Jurkat, Clone E6-1 (cell line): ENCODE measurements around the gene NR3C2.

Experiments used
- DNase-seq: peaks from one replicate; pipeline ENCODE4 v3.0.0-alpha.2; 2011; ENCODE audit warnings: low read depth, low spot score
- H3K4me3 ChIP-seq: 2 replicates; pipeline ENCODE4 v1.5.1; 2011; ENCODE audit warnings: mild to moderate bottlenecking, low read length, control low read depth, moderate library complexity

The NR3C2 gene

GRCh38 chr4:148278310-148278709 lies 163.9 kb downstream of the NR3C2 start:
- DNase-seq: no peak
- H3K4me3 ChIP-seq: no peak overlapping the region

- no peak overlapping the region for H3K4me3 ChIP-seq
- no peak for DNase-seq
Measured at GRCh38 chr4:148275266-148275665, 166.9 kb downstream of the NR3C2 start.

- no peak for DNase-seq
- no peak overlapping the region for H3K4me3 ChIP-seq
Measured at GRCh38 chr4:148273501-148273986, 168.7 kb downstream of the NR3C2 start.

GRCh38 chr4:148271166-148271565 lies 171.0 kb downstream of the NR3C2 start:
- H3K4me3 ChIP-seq: no peak overlapping the region
- no peak for DNase-seq

GRCh38 chr4:148270630-148271029 lies 171.6 kb downstream of the NR3C2 start:
- no peak for DNase-seq
- H3K4me3 ChIP-seq: no peak overlapping the region

GRCh38 chr4:148268835-148269234 lies 173.4 kb downstream of the NR3C2 start:
- no peak overlapping the region for H3K4me3 ChIP-seq
- no peak for DNase-seq

- no peak overlapping the region for H3K4me3 ChIP-seq
- DNase-seq: no peak
Measured at GRCh38 chr4:148266921-148267320, 175.3 kb downstream of the NR3C2 start.

GRCh38 chr4:148266240-148266639 lies 176.0 kb downstream of the NR3C2 start:
- DNase-seq: no peak
- H3K4me3 ChIP-seq: no peak overlapping the region

GRCh38 chr4:148265627-148266026 lies 176.6 kb downstream of the NR3C2 start:
- DNase-seq: no peak

GRCh38 chr4:148263802-148264201 lies 178.4 kb downstream of the NR3C2 start:
- no peak overlapping the region for H3K4me3 ChIP-seq
- DNase-seq: no peak

More at GRCh38 chr4:148265627-148266026, 176.6 kb downstream of the NR3C2 start:
- H3K4me3 ChIP-seq: no peak overlapping the region

- H3K4me3 ChIP-seq: no peak overlapping the region
- DNase-seq: no peak
Measured at GRCh38 chr4:148263127-148263526, 179.1 kb downstream of the NR3C2 start.

GRCh38 chr4:148261848-148262247 lies 180.4 kb downstream of the NR3C2 start:
- DNase-seq: no peak
- H3K4me3 ChIP-seq: no peak overlapping the region

- no peak overlapping the region for H3K4me3 ChIP-seq
- DNase-seq: no peak
Measured at GRCh38 chr4:148259841-148260240, 182.4 kb downstream of the NR3C2 start.

- DNase-seq: no peak
- no peak overlapping the region for H3K4me3 ChIP-seq
Measured at GRCh38 chr4:148258535-148258934, 183.7 kb downstream of the NR3C2 start.

GRCh38 chr4:148255344-148255720 lies 186.9 kb downstream of the NR3C2 start:
- H3K4me3 ChIP-seq: no peak overlapping the region
- DNase-seq: no peak

- no peak for DNase-seq
- H3K4me3 ChIP-seq: no peak overlapping the region
Measured at GRCh38 chr4:148254621-148255343, 187.4 kb downstream of the NR3C2 start.

- no peak for DNase-seq
- no peak overlapping the region for H3K4me3 ChIP-seq
Measured at GRCh38 chr4:148253768-148254167, 188.4 kb downstream of the NR3C2 start.

- H3K4me3 ChIP-seq: no peak overlapping the region
- no peak for DNase-seq
Measured at GRCh38 chr4:148248824-148249223, 193.4 kb downstream of the NR3C2 start.

GRCh38 chr4:148245015-148245414 lies 197.2 kb downstream of the NR3C2 start:
- no peak for DNase-seq
- H3K4me3 ChIP-seq: no peak overlapping the region

GRCh38 chr4:148243837-148244236 lies 198.4 kb downstream of the NR3C2 start:
- DNase-seq: no peak
- H3K4me3 ChIP-seq: no peak overlapping the region

GRCh38 chr4:148240241-148240640 lies 202.0 kb downstream of the NR3C2 start:
- no peak for DNase-seq
- no peak overlapping the region for H3K4me3 ChIP-seq
